Mesenchymal stem cell (in vitro differentiated cells and primary cell): ENCODE measurements around the gene ATXN7.

Experiments used
- DNase-seq: peaks from one replicate; pipeline ENCODE4 v3.0.0-alpha.2; 2013
- H2AFZ ChIP-seq: one replicate; pipeline ENCODE4 v1.6.1; 2013; ENCODE audit warnings: low read depth, mild to moderate bottlenecking, control low read depth, inconsistent platforms, low read length, moderate library complexity
- H2AK5ac ChIP-seq: 2 replicates; pipeline ENCODE4 v1.6.1; 2013; ENCODE audit warnings: low read length, moderate library complexity, mild to moderate bottlenecking, inconsistent platforms; ENCODE audit not compliant: severe bottlenecking
- H2BK120ac ChIP-seq: one replicate; pipeline ENCODE4 v1.6.1; 2013; ENCODE audit warnings: low read depth, mild to moderate bottlenecking, inconsistent platforms, low read length, moderate library complexity
- H2BK12ac ChIP-seq, 2 experiments: one replicate each; pipeline ENCODE4 v1.6.1; 2013; ENCODE audit warnings: inconsistent platforms in 2 of 2, low read length in 2 of 2, mild to moderate bottlenecking in 2 of 2, moderate library complexity in 2 of 2, control low read depth in 1 of 2
- H2BK15ac ChIP-seq: one replicate; pipeline ENCODE4 v1.6.1; 2013; ENCODE audit warnings: mild to moderate bottlenecking, low read depth, inconsistent platforms; ENCODE audit not compliant: poor library complexity, severe bottlenecking
- H2BK5ac ChIP-seq: 2 replicates; pipeline ENCODE4 v1.6.1; 2013; ENCODE audit warnings: low read depth, mild to moderate bottlenecking, low read length, control low read depth, inconsistent platforms; ENCODE audit not compliant: poor library complexity, severe bottlenecking
- H3K14ac ChIP-seq, 2 experiments: one replicate each; pipeline ENCODE4 v1.6.1; 2013; ENCODE audit warnings: inconsistent platforms in 2 of 2, low read length in 2 of 2, control low read depth in 1 of 2, mild to moderate bottlenecking in 1 of 2, moderate library complexity in 1 of 2
- H3K18ac ChIP-seq, 2 experiments: one replicate each; pipeline ENCODE4 v1.6.1; 2013; ENCODE audit warnings: inconsistent platforms in 2 of 2, low read length in 2 of 2, control low read depth in 1 of 2, low read depth in 1 of 2, mild to moderate bottlenecking in 1 of 2
- H3K23ac ChIP-seq, 2 experiments: one replicate each; pipeline ENCODE4 v1.6.1; 2013; ENCODE audit warnings: inconsistent platforms in 2 of 2, low read length in 2 of 2, mild to moderate bottlenecking in 2 of 2, moderate library complexity in 2 of 2, control low read depth in 1 of 2
- H3K27ac ChIP-seq: 2 replicates; pipeline ENCODE4 v1.5.1; 2013; ENCODE audit warnings: mild to moderate bottlenecking, moderate library complexity, low read length, control low read depth, inconsistent platforms; ENCODE audit not compliant: poor library complexity, severe bottlenecking
- H3K27me3 ChIP-seq, 2 experiments: 2 replicates each; pipeline versions ENCODE4 v1.6.1 to v1.7.0; 2013; ENCODE audit warnings: low read length in 2 of 2, mild to moderate bottlenecking in 2 of 2, moderate library complexity in 2 of 2, control low read depth in 1 of 2, inconsistent platforms in 1 of 2; ENCODE audit not compliant: control insufficient read depth in 1 of 2, insufficient read depth in 1 of 2
- H3K36me3 ChIP-seq, 2 experiments: 2 replicates each; pipeline versions ENCODE4 v1.6.1 to v1.7.0; 2013; ENCODE audit warnings: low read length in 2 of 2, control low read depth in 1 of 2, inconsistent platforms in 1 of 2, low read depth in 1 of 2, mild to moderate bottlenecking in 1 of 2; ENCODE audit not compliant: insufficient read depth in 2 of 2, control insufficient read depth in 1 of 2
- H3K4ac ChIP-seq, 2 experiments: one replicate each; pipeline ENCODE4 v1.6.1; 2013; ENCODE audit warnings: inconsistent platforms in 2 of 2, low read length in 2 of 2, mild to moderate bottlenecking in 2 of 2, moderate library complexity in 2 of 2, control low read depth in 1 of 2, low read depth in 1 of 2
- H3K4me1 ChIP-seq: 2 replicates; pipeline ENCODE4 v1.6.1; 2013; ENCODE audit warnings: low read depth, low read length, control low read depth; ENCODE audit not compliant: control insufficient read depth, insufficient read depth
- H3K4me2 ChIP-seq: 2 replicates; pipeline ENCODE4 v1.6.1; 2013; ENCODE audit warnings: low read length, mild to moderate bottlenecking, inconsistent platforms; ENCODE audit not compliant: poor library complexity, severe bottlenecking
- H3K4me3 ChIP-seq, 2 experiments: 2 replicates each; pipeline versions ENCODE4 v1.5.1 to v1.7.0; 2013; ENCODE audit warnings: low read length in 2 of 2, mild to moderate bottlenecking in 2 of 2, control low read depth in 1 of 2, low read depth in 1 of 2; ENCODE audit not compliant: insufficient read depth in 1 of 2
- H3K79me1 ChIP-seq: replicated peaks from 2 replicates; pipeline ENCODE4 v1.6.1; 2013; ENCODE audit warnings: mild to moderate bottlenecking, control low read depth, low read length, inconsistent platforms; ENCODE audit not compliant: poor library complexity, severe bottlenecking
- H3K9ac ChIP-seq: 2 replicates; pipeline ENCODE4 v1.7.0; 2013; ENCODE audit warnings: mild to moderate bottlenecking, low read length, moderate library complexity
- H3K9me3 ChIP-seq: 2 replicates; pipeline ENCODE4 v1.7.0; 2013; ENCODE audit warnings: mild to moderate bottlenecking, low read length; ENCODE audit not compliant: control insufficient read depth
- H4K8ac ChIP-seq: one replicate; pipeline ENCODE4 v1.6.1; 2013; ENCODE audit warnings: inconsistent platforms, mild to moderate bottlenecking, low read length, moderate library complexity
- H4K91ac ChIP-seq: one replicate; pipeline ENCODE4 v1.6.1; 2013; ENCODE audit warnings: mild to moderate bottlenecking, low read length, inconsistent platforms
- WGBS: methylation state at CpG from one replicate; pipeline ENCODE4 v1.1.7; 2013; ENCODE audit warnings: mixed read lengths; 5-methylcytosine and 5-hydroxymethylcytosine counted together

The ATXN7 gene

GRCh38 chr3:63998852-63999754 lies 135.4 kb downstream of the ATXN7 start:
- H3K14ac ChIP-seq: no peak overlapping the region
- WGBS: 88% methylated on average over 10 of the region's 10 CpGs

GRCh38 chr3:64000453-64001055 lies 136.9 kb downstream of the ATXN7 start:
- Histone ChIP-seq H2BK12ac (no peak overlapping the region), H4K91ac (no peak overlapping the region), H2AFZ (no peak overlapping the region), H3K18ac (no peak overlapping the region), H3K9me3 (no peaks in the 10 kb centered on the region), H3K4me3 (no peak overlapping the region), H2BK15ac (no peak overlapping the region), H3K4me1 (no peaks in the 10 kb centered on the region), H3K27me3 (no peaks in the 10 kb centered on the region), H3K9ac (no peak overlapping the region), H3K23ac (no peak overlapping the region), H3K36me3 (peaks cover 10 to 95% of the 10 kb centered on the region in 2 experiments), H3K14ac (no peak overlapping the region), H3K27ac (no peak overlapping the region), H3K79me1 (peaks cover 30% of the 10 kb centered on the region), H3K4me2 (no peak overlapping the region), H2BK5ac (no peak overlapping the region), H2BK120ac (no peak overlapping the region), H2AK5ac (no peak overlapping the region), H3K4ac (no peak overlapping the region), H4K8ac (no peak overlapping the region)
- 80% methylated on average over 9 of the region's 9 CpGs for WGBS
- DNase-seq: peak; percentile 54

More at GRCh38 chr3:63998852-63999754, 135.4 kb downstream of the ATXN7 start:
- Histone ChIP-seq H2AK5ac (no peak overlapping the region), H3K36me3 (peaks cover 21 to 92% of the 10 kb centered on the region in 2 experiments), H4K91ac (no peak overlapping the region), H3K9ac (no peak overlapping the region), H3K9me3 (no peaks in the 10 kb centered on the region), H2BK15ac (no peak overlapping the region), H2BK12ac (no peak overlapping the region), H3K18ac (no peak overlapping the region), H3K27me3 (no peaks in the 10 kb centered on the region), H3K4me1 (no peaks in the 10 kb centered on the region), H3K23ac (no peak overlapping the region), H3K27ac (no peak overlapping the region), H3K4me2 (no peak overlapping the region), H2BK5ac (no peak overlapping the region), H2AFZ (no peak overlapping the region), H2BK120ac (no peak overlapping the region), H3K79me1 (peaks cover 31% of the 10 kb centered on the region), H4K8ac (no peak overlapping the region), H3K4ac (no peak overlapping the region), H3K4me3 (no peak overlapping the region)
- no peak for DNase-seq

GRCh38 chr3:64002233-64002632 lies 138.6 kb downstream of the ATXN7 start:
- no peaks in the 10 kb centered on the region for H3K4me1 ChIP-seq
- H3K27ac ChIP-seq: no peak overlapping the region
- H3K23ac ChIP-seq: no peak overlapping the region
- no peaks in the 10 kb centered on the region for H3K27me3 ChIP-seq
- H2BK12ac ChIP-seq: no peak overlapping the region
- WGBS: 85% methylated on average over 4 of the region's 4 CpGs
- H2BK120ac ChIP-seq: no peak overlapping the region
- no peak overlapping the region for H3K4me2 ChIP-seq
- no peak overlapping the region for H3K4me3 ChIP-seq
- no peak overlapping the region for H3K14ac ChIP-seq
- no peak for DNase-seq
- no peak overlapping the region for H3K4ac ChIP-seq
- no peaks in the 10 kb centered on the region for H3K9me3 ChIP-seq
- H2BK5ac ChIP-seq: no peak overlapping the region
- peaks cover 32% of the 10 kb centered on the region for H3K79me1 ChIP-seq
- H4K91ac ChIP-seq: no peak overlapping the region
- H2AK5ac ChIP-seq: no peak overlapping the region
- H3K36me3 ChIP-seq: peaks cover 5 to 95% of the 10 kb centered on the region in 2 experiments
- no peak overlapping the region for H2BK15ac ChIP-seq
- H3K9ac ChIP-seq: no peak overlapping the region
- H4K8ac ChIP-seq: no peak overlapping the region
- no peak overlapping the region for H2AFZ ChIP-seq
- H3K18ac ChIP-seq: no peak overlapping the region

- Histone ChIP-seq H3K9ac (no peak overlapping the region), H3K4me3 (no peak overlapping the region), H3K9me3 (no peaks in the 10 kb centered on the region), H2BK120ac (no peak overlapping the region), H3K14ac (no peak overlapping the region), H2BK5ac (no peak overlapping the region), H3K4me2 (no peak overlapping the region), H3K18ac (no peak overlapping the region), H4K8ac (no peak overlapping the region), H3K4me1 (peaks cover 2% of the 10 kb centered on the region), H2BK12ac (no peak overlapping the region), H3K27me3 (no peaks in the 10 kb centered on the region), H4K91ac (no peak overlapping the region), H3K36me3 (peaks cover 5 to 95% of the 10 kb centered on the region in 2 experiments), H3K27ac (no peak overlapping the region), H2AK5ac (no peak overlapping the region), H2BK15ac (no peak overlapping the region), H2AFZ (no peak overlapping the region), H3K79me1 (peaks cover 32% of the 10 kb centered on the region), H3K23ac (no peak overlapping the region), H3K4ac (no peak overlapping the region)
- no peak for DNase-seq
- WGBS: 100% methylated on average over 1 of the region's 2 CpGs
Measured at GRCh38 chr3:64003589-64003988, 139.9 kb downstream of the ATXN7 start.
